ENCODE results near the gene FAM219B.
"Not testable (repeated sequence)": the region's sequence is repeated elsewhere in the genome, so short reads cannot be mapped to it uniquely, and the experiment has no call there.

FAM219B gene

DNA sequence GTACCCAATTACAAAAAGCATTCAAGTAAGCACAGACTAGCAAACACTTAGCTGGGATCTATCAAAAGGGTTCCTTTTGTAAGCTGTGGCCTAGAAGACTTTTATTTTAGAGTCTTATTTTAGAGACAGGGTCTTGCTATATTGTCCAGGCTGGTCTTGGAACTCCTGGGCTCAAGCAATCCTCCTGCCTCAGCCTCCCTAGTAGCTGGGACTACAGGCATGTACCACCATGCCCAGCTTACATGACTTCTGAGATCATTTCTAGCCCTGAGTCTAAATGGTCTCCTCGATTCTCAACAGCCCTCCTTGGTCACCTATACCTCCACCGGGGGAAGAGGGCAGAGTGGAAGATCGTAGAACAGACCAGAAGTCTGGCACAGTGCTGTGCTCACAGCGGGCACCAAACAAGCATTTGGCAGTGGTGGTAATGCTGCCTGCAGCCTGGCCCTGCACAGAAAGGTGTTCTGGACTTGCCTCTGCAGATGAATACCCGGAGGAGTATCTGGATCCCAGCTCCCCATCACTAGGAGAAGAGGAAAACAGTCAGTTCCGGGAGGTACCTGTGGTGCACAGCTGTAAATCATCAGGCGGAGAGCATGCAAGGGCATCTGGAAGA, 2.4 kb downstream of the FAM219B start:
- no peak for DNase-seq

DNA sequence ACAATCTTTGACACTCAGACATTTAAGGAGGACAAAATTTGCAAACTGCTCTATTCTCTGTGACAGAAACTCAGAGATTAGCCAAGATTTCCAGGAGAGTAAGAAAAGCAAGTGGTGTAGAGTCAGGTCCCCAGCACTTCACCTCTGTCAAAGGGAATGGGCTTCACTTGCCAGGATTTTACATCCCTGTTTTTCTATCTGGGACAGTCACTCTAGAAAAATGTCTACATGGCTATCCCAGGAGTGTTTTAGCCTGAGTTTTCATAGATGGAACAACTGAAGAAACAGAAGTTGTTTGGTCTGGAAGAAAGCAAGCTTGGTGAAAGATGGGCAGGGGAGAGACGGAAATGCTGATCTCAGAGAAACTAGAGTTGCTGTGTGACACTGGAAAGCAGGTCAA, 3.0 kb downstream of the FAM219B start:
- DNase-seq, result no peak

DNA sequence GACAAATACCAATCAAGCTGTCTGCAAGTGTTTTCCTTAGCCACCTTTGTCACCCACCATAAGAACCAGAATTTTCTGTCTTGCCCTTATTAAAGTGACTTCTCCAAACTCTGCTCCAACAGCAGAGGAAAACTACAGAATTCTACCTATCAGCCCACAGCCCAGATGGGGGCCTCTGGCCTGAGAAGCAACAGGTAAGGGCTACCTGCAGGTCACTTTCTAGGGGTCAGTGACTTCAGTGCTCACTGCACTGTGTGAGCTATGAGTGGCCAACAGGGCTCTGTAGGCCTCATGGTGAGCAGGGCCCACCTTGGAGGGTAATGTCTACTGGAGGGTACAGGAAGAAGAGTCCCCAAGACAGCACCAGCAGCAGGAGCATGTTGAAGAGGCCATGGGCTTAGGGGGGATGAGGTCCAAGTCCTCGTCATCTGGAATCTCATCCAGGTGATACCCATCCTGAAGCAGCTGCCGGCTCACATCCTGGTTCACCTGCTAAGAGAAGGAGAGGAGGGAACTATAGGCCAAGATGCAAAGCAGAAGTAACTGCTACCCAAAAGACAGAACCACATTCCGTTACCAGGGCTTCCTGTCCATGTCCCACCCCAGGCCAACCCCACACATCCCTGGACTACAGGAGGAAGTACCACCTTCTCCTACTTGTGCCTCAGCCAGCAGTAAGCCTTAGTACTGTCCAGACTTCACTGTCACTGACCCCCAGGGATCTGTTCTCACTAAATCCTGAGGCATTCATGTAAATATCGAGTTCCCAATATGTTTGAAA, 4.2 kb downstream of the FAM219B start:
- no peak for DNase-seq

DNA sequence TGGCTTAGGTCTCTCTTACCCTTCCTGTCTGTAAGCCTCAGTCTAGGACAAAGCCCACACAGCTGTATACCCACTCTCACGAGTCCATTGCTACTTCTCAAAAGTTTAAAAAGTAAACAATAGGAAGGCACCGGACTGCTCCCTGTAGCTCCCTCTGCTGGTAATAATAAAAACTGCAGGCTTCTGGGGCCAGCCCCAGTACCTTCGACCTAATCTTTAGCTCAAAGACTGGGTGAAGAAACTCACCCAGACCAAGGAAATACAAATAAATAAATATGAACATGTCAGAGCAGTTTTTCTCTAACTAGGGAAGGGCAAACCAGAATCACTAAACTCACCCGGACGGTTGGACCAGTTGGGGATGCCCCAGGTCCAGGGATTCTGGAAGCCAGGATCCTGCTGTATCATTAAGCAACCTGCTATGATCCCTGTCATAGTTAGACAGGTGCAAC, 5.0 kb downstream of the FAM219B start:
- DNase-seq, result peak in 24 of 58 donors; percentile 3 to 59 (median 13)

DNA sequence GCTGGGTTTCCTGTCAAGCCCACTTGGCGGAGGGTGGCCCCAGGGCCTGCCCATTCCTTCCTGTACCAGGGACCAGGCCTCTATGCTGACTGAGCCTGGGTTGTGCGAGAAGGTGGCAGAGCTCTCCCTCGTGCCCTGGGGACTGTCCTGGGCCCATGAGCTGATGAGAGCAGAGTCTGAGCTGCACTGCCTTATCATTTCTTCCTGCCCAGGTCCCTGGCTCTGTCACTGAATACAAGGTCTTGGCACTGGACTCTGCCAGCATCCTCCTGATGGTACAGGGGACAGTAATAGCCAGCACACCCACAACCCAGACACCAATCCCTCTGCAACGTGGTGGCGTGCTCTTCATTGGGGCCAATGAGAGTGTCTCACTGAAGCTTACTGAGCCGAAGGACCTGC, 9.3 kb downstream of the FAM219B start:
- DNase-seq, result peak in 1 of 58 donors; percentile 22

DNA sequence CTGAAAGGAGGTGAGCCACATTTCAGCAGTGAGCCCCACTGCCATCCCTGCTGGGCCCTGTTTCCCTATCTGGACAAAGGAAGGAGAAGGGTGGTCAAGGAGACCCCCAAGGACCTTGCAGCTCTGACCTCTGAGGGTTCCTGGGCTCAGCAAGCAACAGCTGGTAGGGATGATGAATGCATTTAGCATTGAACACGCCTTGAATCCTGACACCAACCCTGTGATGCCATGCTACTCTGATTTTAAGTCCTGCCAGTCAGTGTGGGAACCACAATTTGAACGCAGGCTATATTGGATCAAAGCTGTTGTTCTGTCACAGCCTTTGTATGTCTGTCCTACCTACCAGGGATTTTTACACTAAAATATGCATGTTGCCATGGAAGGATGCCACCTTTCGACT, 10.3 kb downstream of the FAM219B start:
- DNase-seq, result no peak

DNA sequence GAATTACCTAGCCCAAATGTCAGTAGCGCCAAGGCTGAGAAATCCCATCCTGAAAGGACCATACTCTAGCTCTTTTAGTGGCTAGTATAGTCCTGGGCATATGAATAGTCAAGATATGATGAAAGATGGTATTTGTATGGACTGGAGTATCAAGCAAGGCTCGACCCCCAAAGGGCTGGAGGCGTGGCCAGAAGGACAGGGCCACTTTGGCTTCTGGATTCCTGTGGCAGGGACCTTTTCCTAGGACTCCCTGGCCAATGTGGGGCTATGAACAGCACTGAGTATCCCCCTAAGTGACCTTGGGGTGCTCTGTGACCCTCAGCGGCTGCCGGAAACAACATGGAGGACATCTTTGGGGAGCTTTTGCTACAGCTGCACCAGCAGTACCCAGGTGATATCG, 10.8 kb downstream of the FAM219B start:
- no peak for DNase-seq

DNA sequence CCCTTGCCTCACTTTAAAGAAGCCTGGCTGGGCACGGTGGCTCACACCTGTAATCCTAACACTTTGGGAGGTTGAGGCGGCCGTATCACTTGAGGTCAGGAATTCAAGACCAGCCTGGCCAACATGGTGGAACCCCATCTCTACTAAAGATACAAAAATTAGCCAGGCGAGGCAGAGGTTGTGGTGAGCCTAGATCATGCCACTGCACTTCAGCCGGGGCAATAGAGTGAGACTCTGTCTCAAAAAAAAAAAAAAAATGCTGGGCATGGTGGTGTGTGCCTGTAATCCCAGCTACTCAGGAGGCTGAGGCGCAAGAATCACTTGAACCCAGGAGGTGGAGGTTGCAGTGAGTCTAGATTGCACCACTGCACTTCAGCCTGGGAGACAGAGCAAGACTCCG, 12.3 kb downstream of the FAM219B start:
- DNase-seq, result not testable (repeated sequence)

DNA sequence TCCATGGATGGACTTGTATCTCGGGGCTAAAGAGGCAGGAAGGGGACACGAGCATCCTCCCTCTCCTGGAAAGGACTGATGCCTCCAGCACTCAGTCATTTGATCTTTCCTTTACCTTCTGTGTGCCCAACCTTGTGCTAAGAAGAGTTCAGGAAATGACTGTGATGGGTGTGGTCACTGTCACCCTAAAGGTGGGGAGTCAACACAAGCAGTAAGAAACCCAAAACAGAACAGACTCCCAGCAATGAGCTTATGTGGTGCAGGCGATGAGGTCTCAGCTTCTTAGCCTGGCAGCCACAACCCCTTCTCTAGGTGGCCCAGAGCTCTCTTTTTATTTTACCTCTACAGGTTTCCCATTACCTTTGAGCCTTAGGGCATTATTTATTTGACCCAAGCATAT, 13.0 kb downstream of the FAM219B start:
- DNase-seq, result no peak

DNA sequence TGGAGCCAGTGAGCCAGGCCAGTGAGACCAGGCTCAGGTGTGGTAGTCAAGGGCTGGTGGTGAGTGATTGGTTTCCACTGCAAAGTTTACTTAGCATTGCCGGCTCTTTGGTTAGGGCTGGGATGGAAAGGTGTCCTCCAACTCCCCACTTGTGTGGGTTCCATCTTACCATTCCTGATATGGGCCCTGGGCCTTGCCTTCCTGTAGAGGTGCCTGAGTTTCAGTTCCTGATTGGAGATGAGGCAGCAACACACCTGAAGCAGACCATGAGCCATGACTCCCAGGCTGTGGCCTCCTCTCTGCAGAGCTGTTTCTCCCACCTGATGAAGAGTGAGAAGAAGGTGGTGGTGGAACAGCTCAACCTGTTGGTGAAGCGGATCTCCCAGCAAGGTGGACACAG, 13.7 kb downstream of the FAM219B start:
- no peak for DNase-seq

DNA sequence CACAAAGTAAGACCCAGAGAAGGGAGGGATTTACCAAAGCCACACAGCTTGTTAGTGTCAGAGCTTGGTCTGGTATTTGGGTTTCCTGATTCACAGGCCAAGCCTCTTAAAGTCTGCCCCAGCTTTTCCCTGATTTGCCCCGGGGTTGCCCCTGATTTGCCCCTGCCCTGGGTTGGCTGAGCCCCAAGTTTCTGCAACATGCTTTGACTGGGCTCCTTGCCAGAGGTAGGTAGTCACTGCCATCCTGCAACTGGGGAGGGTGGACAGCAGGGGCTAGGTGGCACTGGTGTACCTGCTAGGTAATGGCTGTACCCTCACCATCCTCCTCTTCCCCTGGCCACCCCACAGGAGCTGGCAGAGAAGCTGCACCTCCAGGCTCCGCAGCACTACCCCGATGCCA, 14.3 kb downstream of the FAM219B start:
- no peak for DNase-seq

DNA sequence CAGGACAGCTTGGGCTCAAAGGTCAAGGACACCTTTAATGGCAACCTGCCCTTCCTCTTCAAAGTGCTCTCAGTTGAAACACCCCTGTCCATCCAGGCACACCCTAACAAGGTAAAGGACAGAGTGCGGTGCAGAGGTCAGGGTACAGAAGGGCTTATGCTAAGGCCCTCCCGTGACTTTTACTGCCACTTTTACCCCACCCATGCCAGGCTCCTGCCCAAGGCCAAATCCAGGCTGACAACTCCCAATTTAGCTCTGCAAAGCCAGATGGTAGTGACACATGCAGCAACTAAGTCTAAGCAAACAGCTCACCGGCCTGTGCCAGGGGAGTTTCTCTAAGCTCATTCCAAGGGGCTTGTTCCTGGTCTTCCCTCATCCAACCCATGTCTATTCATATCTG, 15.2 kb downstream of the FAM219B start:
- DNase-seq, result no peak

DNA sequence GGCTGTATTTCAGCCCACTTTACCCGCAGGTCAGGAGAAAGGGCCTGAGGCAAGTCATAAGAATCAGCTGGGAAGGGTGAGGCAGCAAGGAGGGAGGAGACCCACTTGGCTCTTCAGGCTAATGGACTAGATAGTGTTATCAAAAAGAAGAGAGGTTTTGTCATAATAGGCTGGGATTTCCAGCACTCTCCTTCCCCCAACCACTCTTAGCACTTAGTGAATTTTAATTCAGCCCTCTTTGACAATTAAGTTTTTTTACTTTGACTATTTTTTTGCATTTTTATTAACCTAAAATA, 16.0 kb downstream of the FAM219B start:
- no peak for DNase-seq

DNA sequence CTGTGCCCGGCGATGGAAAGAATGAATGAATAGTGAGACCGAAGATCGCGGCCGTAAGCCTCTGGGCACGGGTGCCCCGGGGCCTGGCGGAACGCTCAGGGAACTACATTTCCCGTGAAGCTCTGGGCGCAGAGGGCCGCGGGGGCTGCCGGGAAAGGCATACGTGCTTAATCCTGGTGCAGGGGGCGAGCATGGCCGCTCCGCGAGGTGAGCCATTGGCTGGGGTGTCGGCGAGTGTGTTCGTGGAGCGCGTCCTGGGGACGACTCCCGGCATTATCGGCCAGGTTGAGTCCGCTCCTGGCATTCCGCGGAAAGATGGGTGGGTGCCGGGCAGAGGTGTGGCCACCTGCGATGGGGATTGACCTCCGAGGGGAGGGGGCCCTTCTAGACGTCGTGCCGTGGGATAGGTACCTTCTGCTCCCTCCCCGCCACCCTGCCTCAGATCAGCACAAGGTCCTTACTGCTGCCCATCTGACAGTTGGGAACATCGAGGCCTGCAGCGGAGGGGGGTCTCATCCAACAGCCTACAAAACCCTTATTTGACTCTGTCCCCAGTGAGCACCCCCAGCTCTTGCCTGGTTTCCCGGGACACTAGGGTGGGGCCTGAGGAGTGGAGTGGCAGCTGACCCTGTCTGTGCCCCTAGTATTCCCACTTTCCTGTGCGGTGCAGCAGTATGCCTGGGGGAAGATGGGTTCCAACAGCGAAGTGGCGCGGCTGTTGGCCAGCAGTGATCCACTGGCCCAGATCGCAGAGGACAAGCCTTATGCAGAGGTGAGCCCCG, 16.6 kb downstream of the FAM219B start, which contains the start of gene MPI:
MPI (plus strand) TSS at position 160 of the 782 bp plus-strand sequence; CDS start at position 192, 32 bp downstream.
- peak in 57 of 58 donors; percentile 20 to 93 (median 80) for DNase-seq

DNA sequence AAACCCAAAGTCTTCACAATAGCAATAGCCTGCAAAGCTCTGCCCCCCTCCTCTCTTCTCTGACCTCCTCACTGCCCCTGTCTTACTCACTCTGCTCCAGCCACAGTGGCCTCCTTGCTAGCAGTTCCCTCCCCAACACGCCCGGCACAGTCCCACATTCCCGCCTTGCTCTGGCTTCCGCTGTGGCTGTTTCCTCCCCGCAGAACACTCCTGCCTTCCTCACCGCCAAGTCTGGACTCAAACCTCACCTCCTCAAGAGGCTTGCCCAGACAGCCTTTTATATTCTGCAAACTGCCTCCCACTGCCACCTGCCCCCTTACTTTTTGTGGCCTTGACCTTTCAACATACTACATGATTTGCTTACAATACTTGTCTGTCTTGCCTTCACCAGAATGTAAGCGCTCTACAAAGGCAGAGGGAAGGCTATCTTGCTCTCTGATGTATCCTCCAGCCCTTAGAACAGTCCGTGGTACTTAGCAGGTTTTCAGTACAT, 17.2 kb downstream of the FAM219B start:
- peak in 42 of 58 donors; percentile 12 to 88 (median 55) for DNase-seq

DNA sequence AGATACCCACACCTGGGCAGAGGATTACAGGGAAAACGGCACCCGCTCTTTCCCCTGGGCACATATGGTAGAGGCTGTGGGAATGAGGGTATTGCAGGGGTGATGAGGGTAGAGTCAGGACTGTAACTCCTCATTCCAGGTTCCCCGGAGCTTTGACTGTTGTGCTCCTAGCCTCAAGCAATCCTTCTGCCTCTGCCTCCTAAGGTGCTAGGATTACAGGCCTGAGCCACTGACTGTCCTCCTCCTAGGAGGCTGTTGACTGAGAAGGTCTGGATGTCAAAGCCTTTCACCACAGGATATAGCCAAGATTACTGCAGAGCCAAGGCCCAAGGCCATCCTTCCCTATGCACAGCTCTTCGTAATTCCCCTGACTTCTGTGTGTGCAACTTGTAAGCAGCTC, 17.9 kb downstream of the FAM219B start:
- DNase-seq, result no peak

DNA sequence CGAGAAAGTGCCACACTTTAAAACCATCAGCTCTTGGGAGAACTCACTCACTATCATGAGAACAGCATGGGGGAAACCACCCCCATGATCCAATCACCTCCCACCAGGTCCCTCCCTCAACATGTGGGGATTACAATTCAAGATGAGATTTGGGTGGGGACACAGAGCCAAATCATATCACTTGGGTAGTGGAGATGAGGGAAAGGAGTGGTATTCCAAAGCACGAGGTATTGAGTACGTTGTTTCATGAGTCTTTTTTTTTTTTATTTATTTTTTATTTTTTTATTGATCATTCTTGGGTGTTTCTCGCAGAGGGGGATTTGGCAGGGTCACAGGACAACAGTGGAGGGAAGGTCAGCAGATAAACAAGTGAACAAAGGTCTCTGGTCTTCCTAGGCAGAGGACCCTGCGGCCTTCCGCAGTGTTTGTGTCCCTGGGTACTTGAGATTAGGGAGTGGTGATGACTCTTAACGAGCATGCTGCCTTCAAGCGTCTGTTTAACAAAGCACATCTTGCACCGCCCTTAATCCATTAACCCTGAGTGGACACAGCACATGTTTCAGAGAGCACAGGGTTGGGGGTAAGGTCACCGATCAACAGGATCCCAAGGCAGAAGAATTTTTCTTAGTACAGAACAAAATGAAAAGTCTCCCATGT, 19.0 kb downstream of the FAM219B start:
- DNase-seq, result not testable (repeated sequence)

DNA sequence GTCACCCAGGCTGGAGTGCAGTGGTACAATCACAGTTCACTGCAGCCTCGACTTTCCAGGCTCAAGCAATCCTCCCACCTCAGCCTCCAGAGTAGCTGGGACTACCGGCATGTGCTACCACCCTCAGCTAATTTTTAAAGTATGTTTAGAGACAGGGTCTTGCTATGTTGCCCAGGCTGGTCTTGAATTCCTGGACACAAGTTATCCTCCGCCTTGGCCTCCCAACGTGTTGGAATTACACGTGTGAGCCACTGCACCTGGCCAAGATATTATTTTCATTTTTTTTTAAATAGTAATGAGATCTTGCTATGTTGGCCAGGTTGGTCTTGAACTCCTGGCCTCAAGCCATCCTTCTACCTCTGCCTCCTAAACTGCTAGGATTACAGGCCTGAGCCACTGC, 21.2 kb downstream of the FAM219B start:
- DNase-seq, result no peak

DNA sequence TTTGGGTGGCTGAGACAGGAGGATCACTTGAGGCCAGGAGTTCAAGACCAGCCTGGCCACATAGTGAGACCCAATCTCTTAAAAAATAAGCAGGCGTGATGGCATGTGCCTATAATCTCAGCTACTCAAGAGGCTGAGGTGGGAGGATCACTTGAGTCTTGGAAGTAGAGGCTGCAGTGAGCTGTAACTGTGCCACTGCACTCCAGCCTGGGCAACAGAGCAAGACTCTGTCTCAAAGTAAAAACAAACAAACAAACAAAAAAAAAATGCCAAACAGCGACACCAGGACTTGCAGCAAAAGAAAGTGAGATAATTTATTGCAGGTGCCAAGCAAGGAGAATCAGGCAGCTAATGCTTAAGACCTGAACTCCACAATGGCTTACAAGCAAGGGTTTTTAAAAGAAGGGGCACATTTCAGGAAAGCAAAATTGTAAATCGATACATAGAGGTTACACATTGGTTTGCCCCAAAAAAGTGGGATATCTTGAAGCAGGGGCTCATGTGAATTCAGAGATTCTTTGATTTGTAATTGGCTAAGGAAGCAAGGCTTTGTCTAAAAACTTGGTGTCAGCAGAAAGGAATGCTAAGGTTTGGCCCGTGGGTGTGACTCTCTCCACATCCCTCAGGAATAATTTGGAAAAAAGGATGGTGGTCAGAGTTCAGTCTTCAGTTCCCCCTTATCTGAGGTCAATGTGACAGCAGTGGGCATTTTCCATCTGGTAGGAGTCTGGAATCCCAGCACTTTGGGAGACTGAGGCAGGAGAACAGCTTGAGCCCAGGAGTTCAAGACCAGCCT, 22.0 kb downstream of the FAM219B start:
- no peak for DNase-seq

DNA sequence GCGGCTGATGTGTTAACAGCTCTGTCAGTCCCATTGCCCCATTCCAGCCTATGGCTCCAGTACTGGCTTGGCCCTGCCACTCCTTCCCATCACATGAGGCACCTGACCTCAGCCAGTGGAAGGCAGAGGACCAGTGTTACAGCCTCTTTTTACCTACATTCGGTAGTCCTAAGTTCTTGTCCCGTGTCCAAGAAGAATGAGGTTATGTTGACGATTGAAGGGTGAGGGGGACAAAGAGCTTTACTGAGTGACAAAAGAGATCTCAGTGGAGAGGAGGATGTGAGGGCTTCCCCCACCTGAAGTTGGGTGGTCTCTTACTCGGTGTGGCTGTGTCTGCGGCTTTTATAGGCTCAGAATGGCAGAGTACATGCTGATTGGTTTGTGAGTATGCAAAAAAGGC, 24.1 kb downstream of the FAM219B start:
- no peak for DNase-seq

DNA sequence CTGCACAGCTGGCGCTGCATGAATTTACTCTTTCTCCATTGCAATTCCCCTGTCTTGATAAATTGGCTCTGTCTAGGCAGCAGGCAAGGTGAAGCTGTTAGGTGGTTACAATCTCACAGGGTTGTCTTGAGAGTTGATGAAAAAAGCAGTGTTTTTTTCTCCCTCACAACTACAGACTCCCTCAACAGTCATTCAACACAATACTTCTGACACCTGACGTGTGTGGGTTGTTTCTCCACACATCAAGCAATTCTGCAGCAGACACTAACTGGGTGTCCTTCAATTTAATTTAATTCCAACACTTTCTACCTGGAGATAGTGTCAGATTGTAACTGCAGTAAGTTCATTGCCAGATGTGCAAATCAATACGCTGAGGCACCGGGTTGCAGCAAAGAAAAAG, 28.4 kb downstream of the FAM219B start:
- DNase-seq, result no peak

All from anterior cingulate cortex (tissue), 58 donors.